Measurements from ENCODE around the gene FAM114A1. TPM values are rescaled to one million over a fixed set of nuclear protein-coding genes. Genes with fewer than 3 reads are reported as not detected.
A peak's percentile ranks its signal among the peaks of the same experiment; 100 is the strongest.

The FAM114A1 gene
- total RNA-seq, 1 donor from 2014 or later = 159 TPM

DNA sequence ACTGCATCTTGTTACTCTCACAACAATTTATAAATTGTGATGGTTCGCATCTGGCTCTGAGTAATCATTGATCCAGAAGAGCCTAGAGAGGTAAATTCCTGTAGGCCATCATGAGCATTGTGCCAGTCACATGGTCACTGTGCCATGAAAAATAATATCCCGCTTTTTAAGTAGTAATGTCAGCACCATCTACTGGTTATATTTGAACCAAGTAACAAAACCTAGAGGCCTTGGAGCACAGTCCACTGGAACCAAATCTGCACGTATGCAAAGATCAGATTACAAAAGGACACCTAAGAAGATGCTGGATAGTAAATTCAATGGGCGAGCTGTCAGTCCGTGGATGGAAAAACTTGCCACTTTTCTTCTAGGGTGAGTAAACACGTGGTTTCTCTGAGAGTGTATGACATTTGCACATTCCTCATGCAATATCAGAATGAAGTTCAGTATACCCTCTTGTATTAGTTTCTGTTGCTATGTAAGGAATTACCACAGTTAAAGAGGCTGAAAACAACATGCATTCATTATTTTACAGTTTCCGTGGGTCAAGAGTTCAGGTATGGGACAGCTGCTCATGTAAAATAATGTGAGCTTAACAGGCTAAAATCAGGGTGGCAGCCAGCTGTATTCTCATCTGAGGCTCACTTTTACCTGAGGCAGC is 26.8 kb downstream of the FAM114A1 start:
- Histone ChIP-seq H3K27me3 (ENCODE audit: insufficient read depth, low read length) (no peaks in the 10 kb centered on the region), H3K4me1 (ENCODE audit: insufficient read depth, low read length) (peaks cover 22% of the 10 kb centered on the region), H3K79me2 (ENCODE audit: insufficient read depth, low read length) (peaks cover 43% of the 10 kb centered on the region), H3K27ac (ENCODE audit: low read depth, low read length) (no peak overlapping the region), H2AFZ (ENCODE audit: low read depth, low read length) (no peak overlapping the region), H3K9me3 (ENCODE audit: insufficient read depth, low read depth, low read length) (no peaks in the 10 kb centered on the region), H3K4me2 (ENCODE audit: low read length) (no peak overlapping the region), H3K36me3 (ENCODE audit: insufficient read depth, low read length) (peaks cover 66% of the 10 kb centered on the region), H3K4me3 (ENCODE audit: insufficient read depth, low read depth, low read length) (no peak overlapping the region), H4K20me1 (ENCODE audit: insufficient read depth, low read length) (peaks cover 51% of the 10 kb centered on the region), H3K9ac (ENCODE audit: low read length) (no peak overlapping the region)
- peaks cover 43% of the 10 kb centered on the region for H3K4me1 Mint-ChIP-seq (ENCODE audit: low read depth, unreplicated experiment)
- H3K4me3 Mint-ChIP-seq (ENCODE audit: unreplicated experiment) = no peak overlapping the region
- no peak for FAIRE-seq
- no peaks in the 10 kb centered on the region for H3K9me3 Mint-ChIP-seq (ENCODE audit: unreplicated experiment)
- H3K27ac Mint-ChIP-seq (ENCODE audit: unreplicated experiment) = peak overlapping the region; percentile 44
- peak; percentile 29 for DNase-seq (ENCODE audit: low read depth)
- H3K27me3 Mint-ChIP-seq (ENCODE audit: low read depth, unreplicated experiment) = no peaks in the 10 kb centered on the region
- peaks cover 34% of the 10 kb centered on the region for H3K36me3 Mint-ChIP-seq (ENCODE audit: low read depth, unreplicated experiment)
- TF ChIP-seq CTCF (IDR thresholded peaks at IDR 0.05; ENCODE audit: insufficient read depth, low read depth, low read length) (no peak), EZH2 (IDR thresholded peaks at IDR 0.05; ENCODE audit: insufficient read depth, low read length) (no peak)

DNA sequence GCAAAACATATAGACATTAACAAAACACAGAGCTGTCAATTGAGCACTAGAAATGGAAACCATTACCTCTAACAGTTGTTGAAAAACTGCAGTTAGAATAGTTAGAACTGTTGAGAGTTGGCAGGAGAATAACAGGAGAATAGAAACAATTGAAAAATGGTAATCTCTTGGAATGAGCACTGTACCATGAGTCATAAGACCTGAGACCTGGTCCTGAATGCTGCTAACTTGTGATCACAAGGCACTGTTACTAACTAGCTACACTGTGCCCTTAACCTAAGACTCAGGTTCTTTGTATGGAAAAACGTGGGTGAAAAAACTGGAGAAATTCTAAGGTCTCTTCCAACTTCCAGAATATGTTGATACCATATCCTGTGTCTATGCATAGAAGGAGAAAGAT is 29.3 kb downstream of the FAM114A1 start:
- Histone ChIP-seq H3K4me3 (ENCODE audit: insufficient read depth, low read depth, low read length) (no peak overlapping the region), H3K79me2 (ENCODE audit: insufficient read depth, low read length) (peaks cover 30% of the 10 kb centered on the region), H3K27ac (ENCODE audit: low read depth, low read length) (peak overlapping the region; percentile 25), H3K36me3 (ENCODE audit: insufficient read depth, low read length) (peaks cover 69% of the 10 kb centered on the region), H3K4me2 (ENCODE audit: low read length) (no peak overlapping the region), H4K20me1 (ENCODE audit: insufficient read depth, low read length) (peaks cover 59% of the 10 kb centered on the region), H3K9me3 (ENCODE audit: insufficient read depth, low read depth, low read length) (no peaks in the 10 kb centered on the region), H2AFZ (ENCODE audit: low read depth, low read length) (no peak overlapping the region), H3K4me1 (ENCODE audit: insufficient read depth, low read length) (peaks cover 7% of the 10 kb centered on the region), H3K9ac (ENCODE audit: low read length) (no peak overlapping the region), H3K27me3 (ENCODE audit: insufficient read depth, low read length) (no peaks in the 10 kb centered on the region)
- TF ChIP-seq EZH2 (IDR thresholded peaks at IDR 0.05; ENCODE audit: insufficient read depth, low read length) = no peak
- no peak for TF ChIP-seq CTCF (IDR thresholded peaks at IDR 0.05; ENCODE audit: insufficient read depth, low read depth, low read length)
- Mint-ChIP-seq H3K4me1 (ENCODE audit: low read depth, unreplicated experiment) (peaks cover 21% of the 10 kb centered on the region), H3K36me3 (ENCODE audit: low read depth, unreplicated experiment) (peaks cover 30% of the 10 kb centered on the region), H3K9me3 (ENCODE audit: unreplicated experiment) (no peaks in the 10 kb centered on the region), H3K27me3 (ENCODE audit: low read depth, unreplicated experiment) (no peaks in the 10 kb centered on the region), H3K4me3 (ENCODE audit: unreplicated experiment) (no peak overlapping the region), H3K27ac (ENCODE audit: unreplicated experiment) (peak overlapping the region; percentile 83)
- DNase-seq (ENCODE audit: low read depth) (no peak), FAIRE-seq (no peak)

DNA sequence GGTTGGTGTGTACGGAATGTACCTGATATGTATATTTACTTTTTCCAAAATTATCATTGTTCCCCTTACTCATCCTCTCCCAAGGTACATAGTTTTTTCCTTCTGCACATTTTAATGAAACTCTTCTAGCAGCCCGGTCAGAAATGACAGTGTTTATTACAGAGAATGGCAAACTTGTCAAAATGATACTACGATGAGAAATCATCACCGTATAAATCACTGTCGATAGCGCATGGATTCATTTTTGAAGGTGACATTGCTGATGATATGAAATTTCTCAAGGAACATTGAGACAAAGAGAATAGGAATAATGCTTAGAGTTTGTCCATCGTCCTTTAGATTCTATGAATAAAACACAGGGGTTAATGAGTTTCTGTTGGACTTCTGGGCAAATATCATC is 30.6 kb downstream of the FAM114A1 start:
- TF ChIP-seq EZH2 (IDR thresholded peaks at IDR 0.05; ENCODE audit: insufficient read depth, low read length) (no peak), CTCF (IDR thresholded peaks at IDR 0.05; ENCODE audit: insufficient read depth, low read depth, low read length) (no peak)
- H3K4me2 ChIP-seq (ENCODE audit: low read length) = no peak overlapping the region
- peaks cover 27% of the 10 kb centered on the region for H3K79me2 ChIP-seq (ENCODE audit: insufficient read depth, low read length)
- Mint-ChIP-seq H3K27me3 (ENCODE audit: low read depth, unreplicated experiment) (no peaks in the 10 kb centered on the region), H3K9me3 (ENCODE audit: unreplicated experiment) (no peaks in the 10 kb centered on the region), H3K4me1 (ENCODE audit: low read depth, unreplicated experiment) (peaks cover 18% of the 10 kb centered on the region), H3K27ac (ENCODE audit: unreplicated experiment) (no peak overlapping the region), H3K36me3 (ENCODE audit: low read depth, unreplicated experiment) (peaks cover 30% of the 10 kb centered on the region), H3K4me3 (ENCODE audit: unreplicated experiment) (no peak overlapping the region)
- peaks cover 65% of the 10 kb centered on the region for H4K20me1 ChIP-seq (ENCODE audit: insufficient read depth, low read length)
- H3K36me3 ChIP-seq (ENCODE audit: insufficient read depth, low read length) = peaks cover 69% of the 10 kb centered on the region
- DNase-seq (ENCODE audit: low read depth) (no peak), FAIRE-seq (no peak)
- no peaks in the 10 kb centered on the region for H3K9me3 ChIP-seq (ENCODE audit: insufficient read depth, low read depth, low read length)
- H3K27ac ChIP-seq (ENCODE audit: low read depth, low read length) = no peak overlapping the region
- H2AFZ ChIP-seq (ENCODE audit: low read depth, low read length) = no peak overlapping the region
- no peaks in the 10 kb centered on the region for H3K27me3 ChIP-seq (ENCODE audit: insufficient read depth, low read length)
- H3K9ac ChIP-seq (ENCODE audit: low read length) = no peak overlapping the region
- H3K4me3 ChIP-seq (ENCODE audit: insufficient read depth, low read depth, low read length) = no peak overlapping the region
- peaks cover 7% of the 10 kb centered on the region for H3K4me1 ChIP-seq (ENCODE audit: insufficient read depth, low read length)
